H9 (cell line): ENCODE results near the gene SPAG17. TPM values are rescaled to one million over a fixed set of nuclear protein-coding genes. Genes with fewer than 3 reads are reported as not detected.

ENCODE experiments used
- DNase-seq: peaks from one replicate; pipeline ENCODE4 v3.0.0-alpha.2; 2017
- H2AFZ ChIP-seq: one replicate; pipeline ENCODE4 v1.6.1; 2013; ENCODE audit warnings: mild to moderate bottlenecking, low read length, control low read depth, moderate library complexity
- H2AK5ac ChIP-seq: 2 replicates; pipeline ENCODE4 v1.6.1; 2013; ENCODE audit warnings: low read length, control low read depth, mixed read lengths; ENCODE audit not compliant: insufficient read length
- H2BK120ac ChIP-seq: one replicate; pipeline ENCODE4 v1.6.1; 2013; ENCODE audit warnings: low read depth, mild to moderate bottlenecking, low read length, control low read depth, inconsistent platforms; ENCODE audit not compliant: poor library complexity, severe bottlenecking
- H2BK12ac ChIP-seq: 2 replicates; pipeline ENCODE4 v1.6.1; 2013; ENCODE audit warnings: low read length, control low read depth, mixed read lengths, low read depth; ENCODE audit not compliant: insufficient read length
- H2BK15ac ChIP-seq: 2 replicates; pipeline ENCODE4 v1.6.1; 2013; ENCODE audit warnings: low read depth, low read length, control low read depth
- H2BK20ac ChIP-seq: one replicate; pipeline ENCODE4 v1.6.1; 2013; ENCODE audit warnings: low read depth, mild to moderate bottlenecking, low read length, control low read depth, inconsistent platforms; ENCODE audit not compliant: poor library complexity, severe bottlenecking
- H2BK5ac ChIP-seq: 2 replicates; pipeline ENCODE4 v1.6.1; 2013; ENCODE audit warnings: low read length, control low read depth, mixed read lengths; ENCODE audit not compliant: insufficient read length
- H3K14ac ChIP-seq: 2 replicates; pipeline ENCODE4 v1.6.1; 2013; ENCODE audit warnings: low read length, control low read depth; ENCODE audit not compliant: insufficient read depth
- H3K18ac ChIP-seq: 2 replicates; pipeline ENCODE4 v1.6.1; 2013; ENCODE audit warnings: low read depth, mild to moderate bottlenecking, mixed read lengths, low read length, control low read depth; ENCODE audit not compliant: insufficient read length
- H3K23ac ChIP-seq: 2 replicates; pipeline ENCODE4 v1.6.1; 2013; ENCODE audit warnings: low read length, control low read depth, mixed read lengths, low read depth; ENCODE audit not compliant: insufficient read length
- H3K23me2 ChIP-seq: 2 replicates; pipeline ENCODE4 v1.6.1; 2013; ENCODE audit warnings: low read depth, mild to moderate bottlenecking, mixed read lengths, low read length, control low read depth; ENCODE audit not compliant: insufficient read length, poor library complexity, severe bottlenecking
- H3K27ac ChIP-seq: 2 replicates; pipeline ENCODE4 v1.5.1; 2013; ENCODE audit warnings: low read length, control low read depth, mixed read lengths, low read depth; ENCODE audit not compliant: insufficient read length
- H3K27me3 ChIP-seq: 2 replicates; pipeline ENCODE4 v1.6.1; 2013; ENCODE audit warnings: low read length, control low read depth, inconsistent platforms; ENCODE audit not compliant: insufficient read depth
- H3K4ac ChIP-seq: 2 replicates; pipeline ENCODE4 v1.6.1; 2013; ENCODE audit warnings: low read depth, mild to moderate bottlenecking, control low read depth, inconsistent platforms, low read length, moderate library complexity
- H3K4me1 ChIP-seq: 2 replicates; pipeline ENCODE4 v1.6.1; 2013; ENCODE audit warnings: low read length, control low read depth, inconsistent platforms; ENCODE audit not compliant: insufficient read depth
- H3K4me2 ChIP-seq: 2 replicates; pipeline ENCODE4 v1.6.1; 2013; ENCODE audit warnings: low read length, control low read depth, mixed read lengths; ENCODE audit not compliant: insufficient read length, insufficient read depth
- H3K56ac ChIP-seq: 2 replicates; pipeline ENCODE4 v1.6.1; 2013; ENCODE audit warnings: low read depth, mild to moderate bottlenecking, mixed read lengths, low read length, control low read depth; ENCODE audit not compliant: insufficient read length
- H3K79me1 ChIP-seq: 2 replicates; pipeline ENCODE4 v1.6.1; 2013; ENCODE audit warnings: low read depth, mild to moderate bottlenecking, moderate library complexity, low read length, control low read depth, inconsistent platforms; ENCODE audit not compliant: insufficient read depth, poor library complexity, severe bottlenecking
- H3K79me2 ChIP-seq: 2 replicates; pipeline ENCODE4 v1.6.1; 2013; ENCODE audit warnings: low read length, control low read depth, inconsistent platforms; ENCODE audit not compliant: insufficient read depth
- H3K9ac ChIP-seq: 2 replicates; pipeline ENCODE4 v1.6.1; 2013; ENCODE audit warnings: low read length, control low read depth, mixed read lengths; ENCODE audit not compliant: insufficient read length; ENCODE audit errors: extremely low read depth
- H3K9me3 ChIP-seq: one replicate; pipeline ENCODE4 v1.6.1; 2013; ENCODE audit warnings: low read depth, low read length, inconsistent platforms; ENCODE audit not compliant: control insufficient read depth
- H3T11ph ChIP-seq: one replicate; pipeline ENCODE4 v1.6.1; 2013; ENCODE audit warnings: mild to moderate bottlenecking, low read length, control low read depth, inconsistent platforms
- H4K20me1 ChIP-seq: one replicate; pipeline ENCODE4 v1.6.1; 2013; ENCODE audit not compliant: control insufficient read depth, insufficient read length, insufficient read depth
- H4K5ac ChIP-seq: 2 replicates; pipeline ENCODE4 v1.6.1; 2013; ENCODE audit warnings: low read depth, mild to moderate bottlenecking, mixed read lengths, low read length, control low read depth; ENCODE audit not compliant: insufficient read length
- H4K8ac ChIP-seq: replicated peaks from 2 replicates; pipeline ENCODE4 v1.6.1; 2013; ENCODE audit warnings: low read length, control low read depth, mixed read lengths, low read depth; ENCODE audit not compliant: insufficient read length
- H4K91ac ChIP-seq: 2 replicates; pipeline ENCODE4 v1.6.1; 2013; ENCODE audit warnings: low read depth, mild to moderate bottlenecking, moderate library complexity, mixed read lengths, low read length, control low read depth; ENCODE audit not compliant: insufficient read length
- H3K27ac Mint-ChIP-seq, 3 experiments: 2 replicates in 2 of 3; 3 replicates in 1 of 3; pipeline ENCODE4 v1.8.0; 2020 to 2021; ENCODE audit warnings: mixed read lengths in 3 of 3, mild to moderate bottlenecking in 1 of 3, moderate library complexity in 1 of 3
- H3K27me3 Mint-ChIP-seq: 2 replicates; pipeline ENCODE4 v1.8.0; 2021; ENCODE audit warnings: low read depth, mild to moderate bottlenecking, moderate library complexity, mixed read lengths
- H3K36me3 Mint-ChIP-seq, 3 experiments: 2 replicates in 2 of 3; 3 replicates in 1 of 3; pipeline ENCODE4 v1.8.0; 2020 to 2021; ENCODE audit warnings: low read depth in 3 of 3, mixed read lengths in 3 of 3; ENCODE audit not compliant: insufficient read depth in 1 of 3
- H3K4me1 Mint-ChIP-seq, 2 experiments: 2 replicates each; pipeline ENCODE4 v1.8.0; 2020; ENCODE audit warnings: mixed read lengths in 2 of 2
- H3K4me3 Mint-ChIP-seq, 2 experiments: 2 replicates in 1 of 2; 3 replicates in 1 of 2; pipeline ENCODE4 v1.8.0; 2020 to 2021; ENCODE audit warnings: mild to moderate bottlenecking in 2 of 2, mixed read lengths in 2 of 2, moderate library complexity in 1 of 2
- H3K9me3 Mint-ChIP-seq, 2 experiments: 2 replicates in 1 of 2; 3 replicates in 1 of 2; pipeline ENCODE4 v1.8.0; 2020; ENCODE audit warnings: mild to moderate bottlenecking in 2 of 2, mixed read lengths in 2 of 2, moderate library complexity in 1 of 2
- CTCF ChIP-seq: fragments of 200-600 bp; sonication (generic); conservative IDR thresholded peaks from 3 replicates; pipeline ENCODE4 v1.8.0; 2021; ENCODE audit warnings: antibody characterized with exemption, mild to moderate bottlenecking
- WGBS: extraction: QIAGEN DNeasy Blood & Tissue Kit; methylation state at CpG from one replicate; pipeline ENCODE4 v1.1.7; 2013; ENCODE audit warnings: missing lambda C conversion rate, low lambda C conversion rate, mixed read lengths; ENCODE audit not compliant: insufficient read length; ENCODE audit errors: extremely low coverage; 5-methylcytosine and 5-hydroxymethylcytosine counted together
- total RNA-seq: library from RNA; stranded (reverse); gene quantifications from 2 replicates; pipeline ENCODE4 v1.2.1, GENCODE V29; 2021

The SPAG17 gene
- total RNA-seq, 1 experiment from 2014 or later: 0.37 TPM

GRCh38 chr1:118023199-118023598, 161.8 kb downstream of the SPAG17 start:
- Histone ChIP-seq H3K9ac (no peak overlapping the region), H2BK15ac (no peak overlapping the region), H2BK5ac (no peak overlapping the region), H3K79me2 (no peaks in the 10 kb centered on the region), H3K23me2 (no peaks in the 10 kb centered on the region), H3K4me2 (no peak overlapping the region), H3K9me3 (no peaks in the 10 kb centered on the region), H3K14ac (no peak overlapping the region), H4K8ac (no peak overlapping the region), H2AK5ac (no peak overlapping the region), H3K23ac (no peak overlapping the region), H2AFZ (no peak overlapping the region), H4K5ac (no peak overlapping the region), H3K79me1 (no peaks in the 10 kb centered on the region), H2BK20ac (no peak overlapping the region), H3K27me3 (no peaks in the 10 kb centered on the region), H3K4me1 (no peaks in the 10 kb centered on the region), H4K91ac (no peak overlapping the region), H2BK120ac (no peak overlapping the region), H3K4ac (no peak overlapping the region), H3K18ac (no peak overlapping the region), H3K56ac (no peak overlapping the region), H3K27ac (no peak overlapping the region), H4K20me1 (no peaks in the 10 kb centered on the region), H3T11ph (no peak overlapping the region), H2BK12ac (no peak overlapping the region)
- no peak for DNase-seq
- no CpG with 5 or more reads among the region's 3 CpGs for WGBS
- no peaks in the 10 kb centered on the region for H3K27me3 Mint-ChIP-seq
- H3K9me3 Mint-ChIP-seq: no peaks in the 10 kb centered on the region
- no peaks in the 10 kb centered on the region for H3K36me3 Mint-ChIP-seq
- no peaks in the 10 kb centered on the region for H3K4me1 Mint-ChIP-seq
- no peak for TF ChIP-seq CTCF
- no peak overlapping the region for H3K4me3 Mint-ChIP-seq
- no peak overlapping the region for H3K27ac Mint-ChIP-seq
